GM19240 (cell line): ENCODE measurements around the gene RELL1.
A peak's percentile ranks its signal among the peaks of the same experiment; 100 is the strongest.

ENCODE experiments used
- DNase-seq: peaks from one replicate; pipeline ENCODE4 v3.0.0; 2011; ENCODE audit warnings: low spot score; ENCODE audit not compliant: insufficient read length

RELL1 gene

DNA sequence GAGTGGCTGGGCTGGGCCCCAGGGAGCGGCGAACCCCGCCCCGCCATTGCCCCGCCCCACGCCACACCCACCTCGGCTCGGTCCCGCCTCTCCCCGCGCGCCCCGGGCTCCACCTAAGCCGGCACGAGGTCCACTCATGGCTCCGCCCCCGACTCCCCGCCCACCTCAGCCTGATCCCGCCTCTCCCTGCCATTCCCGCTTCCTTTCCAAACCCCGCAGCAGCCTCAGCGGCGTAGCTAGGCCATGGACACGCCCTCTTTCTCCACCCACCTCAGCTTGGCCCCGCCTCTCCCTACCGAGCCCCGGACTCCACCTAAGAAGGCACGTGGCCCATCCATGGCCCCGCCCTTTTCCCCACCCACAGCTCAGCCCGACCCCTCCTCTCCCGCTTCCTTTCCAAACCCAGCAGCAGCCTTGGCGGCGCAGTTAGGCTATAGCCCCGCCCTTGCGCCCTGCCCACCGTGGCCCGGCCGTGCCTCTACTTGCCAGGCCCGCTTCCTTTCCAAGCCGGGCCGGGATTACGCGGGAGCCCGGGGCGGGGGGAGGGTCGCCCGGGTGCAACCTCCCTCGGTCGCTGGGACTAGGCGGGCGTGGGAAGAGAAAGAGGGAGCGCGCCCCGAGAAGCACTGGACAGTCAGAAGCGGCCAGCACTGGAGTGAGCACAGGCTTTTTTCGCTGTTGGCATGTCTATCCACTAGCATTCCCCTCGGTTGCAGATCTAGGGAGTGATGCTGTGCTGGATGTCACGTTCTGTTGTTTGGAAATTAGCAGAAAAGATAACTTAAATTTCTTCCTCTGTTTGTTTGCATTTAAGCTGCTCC, at the start of gene RELL1:
Gene RELL1 (minus strand): TSS at position 4 of the 821 bp plus-strand sequence. CDS start 89 bp downstream, outside the sequence.
- peak; percentile 73 for DNase-seq

- no peak for DNase-seq
Measured at GRCh38 chr4:37735578-37735977, 49.4 kb upstream of the RELL1 start.

- no peak for DNase-seq
Measured at GRCh38 chr4:37734989-37735388, 48.8 kb upstream of the RELL1 start.

DNA sequence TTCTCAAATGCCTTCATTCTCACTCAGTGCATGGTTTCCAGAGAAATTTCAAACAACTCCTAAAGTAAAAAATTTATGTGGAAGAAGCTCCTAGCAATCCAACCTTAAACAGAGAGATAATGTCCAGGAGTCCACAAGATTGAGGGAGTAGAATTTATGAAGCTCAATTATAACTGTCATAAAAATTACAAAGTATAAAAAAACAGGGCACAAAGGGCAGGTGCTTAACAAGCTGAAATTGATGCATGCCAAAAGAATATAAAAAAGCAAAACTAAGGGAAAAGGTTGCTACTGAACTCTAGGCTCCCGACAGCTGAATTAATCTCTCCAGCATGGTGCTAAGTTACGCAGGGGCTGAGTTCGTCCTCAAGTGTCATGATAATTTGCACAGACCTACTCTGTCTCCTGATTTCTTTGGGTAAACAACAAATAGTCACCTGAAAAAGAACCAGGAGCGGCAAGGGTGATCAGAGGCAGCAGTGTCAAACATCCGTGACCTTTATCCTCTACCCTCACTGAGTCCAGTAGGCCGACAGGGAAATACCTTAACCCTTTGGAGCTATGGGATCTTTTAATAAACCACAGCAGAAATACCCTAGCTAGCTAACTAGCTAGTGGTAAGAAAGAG, 47.2 kb upstream of the RELL1 start:
- no peak for DNase-seq

DNA sequence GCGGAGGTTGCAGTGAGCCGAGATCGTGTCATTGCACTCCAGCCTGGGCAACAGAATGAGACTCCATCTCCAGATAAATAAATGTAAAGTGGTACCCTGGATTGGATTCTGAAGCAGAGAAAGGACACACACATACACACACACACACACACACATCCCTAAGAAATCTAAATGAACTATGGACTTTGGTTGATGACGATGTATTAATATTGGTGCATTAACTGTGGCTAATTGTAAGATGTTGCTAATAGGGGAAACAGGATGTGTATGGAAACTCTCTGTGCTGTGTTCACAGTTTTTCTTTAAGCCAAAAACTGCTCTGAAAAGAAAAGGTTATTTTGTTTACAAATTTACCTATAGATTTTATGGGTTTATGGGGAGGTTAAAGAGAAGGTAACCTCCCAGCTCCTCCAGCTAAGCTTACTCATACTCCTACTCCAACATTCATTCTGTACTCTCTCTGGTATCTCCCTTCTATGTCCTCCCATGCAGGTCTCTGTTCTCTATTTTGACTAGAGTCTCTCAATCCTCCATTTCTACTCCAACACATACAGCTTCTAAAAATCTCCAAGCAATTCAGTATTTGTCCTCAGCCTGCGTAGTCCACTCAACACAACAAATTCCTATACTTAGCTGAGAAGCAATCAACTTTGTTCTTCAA, 46.5 kb upstream of the RELL1 start:
- no peak for DNase-seq

GRCh38 chr4:37729649-37730004, 43.5 kb upstream of the RELL1 start:
- DNase-seq: no peak

- DNase-seq: no peak
Measured at GRCh38 chr4:37728064-37728463, 41.9 kb upstream of the RELL1 start.

GRCh38 chr4:37727635-37728034, 41.5 kb upstream of the RELL1 start:
- DNase-seq: no peak

DNA sequence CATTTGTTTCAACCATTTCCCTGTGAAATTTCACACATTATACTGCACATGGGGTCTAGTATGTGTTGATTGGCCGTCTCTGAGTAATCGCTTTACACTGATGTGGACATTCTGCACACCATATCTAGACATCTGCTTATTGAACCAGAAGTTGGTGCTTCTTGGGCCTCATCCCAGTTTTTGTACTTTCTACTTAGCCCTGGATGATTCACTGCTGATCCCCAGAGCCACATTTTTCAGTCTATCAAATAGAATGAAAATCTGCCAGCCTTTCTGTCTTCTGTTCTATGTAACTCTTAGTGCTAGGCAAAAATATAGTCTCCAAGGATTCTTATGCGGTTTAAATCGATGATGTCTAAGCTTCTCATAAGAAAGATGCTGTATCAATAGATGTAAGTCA, 40.5 kb upstream of the RELL1 start:
- DNase-seq: no peak

- no peak for DNase-seq
Measured at GRCh38 chr4:37725718-37726117, 39.5 kb upstream of the RELL1 start.

GRCh38 chr4:37723067-37723466, 36.9 kb upstream of the RELL1 start:
- DNase-seq: no peak

GRCh38 chr4:37721995-37722638, 35.9 kb upstream of the RELL1 start:
- DNase-seq: no peak

DNA sequence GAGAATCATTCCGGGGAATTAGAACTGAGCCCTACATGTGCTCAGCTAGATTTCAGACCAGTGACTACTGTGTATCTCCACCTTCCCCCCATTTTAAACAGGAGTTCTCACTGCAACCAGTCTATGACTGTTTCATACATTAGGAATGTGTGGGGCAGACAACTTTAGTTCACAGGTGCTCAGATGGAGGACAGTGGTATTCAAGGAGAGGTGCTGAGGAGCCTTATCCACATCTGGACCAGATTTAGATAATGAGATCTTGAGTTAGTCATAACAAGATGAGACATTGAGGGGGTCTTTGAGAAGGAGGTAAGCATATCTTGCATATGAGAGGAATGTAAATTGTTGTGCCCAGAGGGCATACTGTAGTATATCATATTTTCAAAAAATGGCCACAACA, 32.8 kb upstream of the RELL1 start:
- DNase-seq: no peak

DNA sequence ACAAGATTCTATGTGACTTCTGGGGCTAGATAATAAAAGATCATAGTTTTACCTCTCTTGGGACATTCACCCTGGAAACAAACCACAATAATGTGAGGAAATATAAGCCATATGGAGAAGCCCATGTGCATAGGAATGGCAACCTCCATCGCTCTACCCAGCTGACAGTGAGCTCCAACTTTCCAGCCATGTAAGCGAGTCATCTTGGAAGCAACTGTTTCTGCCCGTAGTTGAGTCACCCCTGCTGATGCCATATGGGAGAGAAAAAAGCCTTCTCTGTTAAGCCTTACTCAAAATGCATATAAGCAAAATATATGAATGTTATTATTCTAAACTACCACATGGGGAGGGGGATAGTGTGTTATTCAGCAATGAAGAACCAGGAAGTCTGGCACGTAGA, 31.4 kb upstream of the RELL1 start:
- DNase-seq: no peak

DNA sequence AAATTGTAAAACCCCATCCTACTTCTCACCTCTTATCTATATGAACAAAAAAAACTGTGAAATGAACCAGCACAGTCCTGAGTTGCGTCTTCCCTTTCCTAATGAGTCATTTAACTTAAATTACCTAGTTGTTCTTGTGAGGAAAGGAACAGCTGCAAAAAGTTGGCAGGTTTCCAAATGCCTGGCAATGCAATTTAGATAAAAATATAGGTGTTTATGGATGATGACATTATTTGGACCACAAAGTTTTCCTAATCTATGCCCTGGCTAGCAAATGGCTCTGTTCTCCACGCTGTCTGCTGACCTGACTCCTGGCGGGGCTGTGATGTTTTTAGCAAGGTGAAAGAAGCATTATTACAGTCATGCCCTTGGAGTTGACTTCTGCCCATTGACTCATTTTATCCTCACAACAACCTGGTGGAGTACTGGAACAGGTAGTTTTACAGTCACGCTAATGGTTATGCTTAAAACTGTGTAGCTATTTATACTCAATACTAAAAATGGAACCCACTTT, 29.8 kb upstream of the RELL1 start:
- peak; percentile 11 for DNase-seq

- DNase-seq: no peak
Measured at GRCh38 chr4:37710491-37710890, 24.3 kb upstream of the RELL1 start.

- DNase-seq: no peak
Measured at GRCh38 chr4:37706032-37706431, 19.9 kb upstream of the RELL1 start.

DNA sequence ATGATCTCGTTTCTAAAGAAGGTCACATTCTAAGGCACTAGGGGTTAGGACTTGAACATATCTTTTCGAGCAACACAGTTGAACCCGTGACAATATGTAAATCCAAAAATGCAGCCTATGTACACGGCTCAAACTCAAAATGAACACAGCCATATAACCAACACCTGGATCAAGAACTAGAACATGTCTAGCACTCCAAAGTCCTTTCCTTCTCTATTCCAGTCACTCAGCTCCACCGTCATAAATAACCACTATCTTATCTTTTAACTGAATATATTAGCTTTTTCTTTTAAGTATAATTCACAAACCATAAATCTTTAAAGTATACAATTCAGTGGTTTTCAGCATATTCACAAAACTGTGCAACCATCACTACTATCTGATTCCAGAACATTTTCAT, 19.4 kb upstream of the RELL1 start:
- DNase-seq: no peak

DNA sequence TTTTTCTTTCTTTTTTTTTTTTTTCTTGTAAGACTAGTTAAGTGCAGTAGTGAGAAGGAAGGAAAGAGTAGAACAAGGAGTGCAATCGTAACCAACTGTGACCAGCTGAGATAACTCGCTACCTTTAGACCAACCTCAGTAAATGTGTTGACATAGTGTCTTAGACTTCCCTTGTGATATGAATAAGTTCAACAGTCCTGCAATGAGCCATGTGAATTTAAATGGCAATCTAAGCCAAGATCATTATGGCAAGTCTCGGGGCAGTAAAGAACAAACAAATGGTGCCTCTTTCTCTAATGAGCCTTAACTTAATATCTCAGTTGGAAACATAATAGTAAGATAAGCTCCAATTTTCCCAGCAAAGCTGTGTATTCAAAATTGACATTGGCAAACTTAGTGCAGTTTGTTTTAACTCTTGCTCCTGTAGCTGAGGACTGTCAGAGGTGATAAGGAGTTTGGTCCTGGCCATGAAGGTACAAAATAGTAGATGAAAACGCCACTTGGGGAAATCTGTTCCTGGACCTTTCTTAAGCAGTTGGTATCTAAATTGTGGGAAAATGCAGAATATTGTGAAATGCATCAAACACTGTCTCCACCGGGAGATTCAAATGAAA, 13.8 kb upstream of the RELL1 start:
- DNase-seq: no peak

- no peak for DNase-seq
Measured at GRCh38 chr4:37697566-37697965, 11.4 kb upstream of the RELL1 start.

- DNase-seq: no peak
Measured at GRCh38 chr4:37693450-37694190, 7.4 kb upstream of the RELL1 start.
